Activated CD8-positive, alpha-beta T cell treated with anti-CD3 and anti-CD28 coated beads, Interleukin-2, amount 10 ng/mL, durations not matched to agents 7 days and 5 days (primary cell): ENCODE measurements around the gene CENPQ. TPM values are rescaled to one million over a fixed set of nuclear protein-coding genes. Genes with fewer than 3 reads are reported as not detected.
A peak's percentile ranks its signal among the peaks of the same experiment; 100 is the strongest.
"Not testable (repeated sequence)": the region's sequence is repeated elsewhere in the genome, so short reads cannot be mapped to it uniquely, and the experiment has no call there.

Experiments
- ATAC-seq: fragments of 150-1000 bp; cut with Tn5 transposase; one replicate; pipeline ENCODE4 v1.10.0; 2021; ENCODE audit warnings: moderate library complexity
- CTCF ChIA-PET: fragments of 350-600 bp; sonication (Branson Sonifier 250); formaldehyde crosslinking; loops from one replicate; lab custom pipeline; 2021; ENCODE audit warnings: antibody characterized with exemption; lab: Charles Lee
- POLR2A ChIA-PET: fragments of 350-600 bp; sonication (Branson Sonifier 250); formaldehyde crosslinking; loops from one replicate; lab custom pipeline; 2021; ENCODE audit warnings: antibody characterized with exemption; lab: Charles Lee
- DNase-seq: peaks from one replicate; pipeline ENCODE4 v3.0.0-alpha.2; 2020
- H3K27ac Mint-ChIP-seq: one replicate; pipeline ENCODE4 v1.8.0; 2021; ENCODE audit warnings: mild to moderate bottlenecking, mixed read lengths
- H3K27me3 Mint-ChIP-seq: one replicate; pipeline ENCODE4 v1.8.0; 2021; ENCODE audit warnings: low read depth, mixed read lengths
- H3K36me3 Mint-ChIP-seq: one replicate; pipeline ENCODE4 v1.8.0; 2021; ENCODE audit warnings: low read depth, mixed read lengths
- H3K4me1 Mint-ChIP-seq: one replicate; pipeline ENCODE4 v1.8.0; 2021; ENCODE audit warnings: low read depth, mixed read lengths
- H3K4me3 Mint-ChIP-seq: one replicate; pipeline ENCODE4 v1.8.0; 2021; ENCODE audit warnings: mild to moderate bottlenecking, mixed read lengths
- H3K9me3 Mint-ChIP-seq: one replicate; pipeline ENCODE4 v1.8.0; 2022; ENCODE audit warnings: mixed read lengths; ENCODE audit not compliant: insufficient read depth
- total RNA-seq, 2 experiments: library from RNA; stranded (reverse); gene quantifications; one replicate each; pipeline ENCODE4 v1.2.3, GENCODE V29; 2021

Gene CENPQ
- total RNA-seq, 2 experiments from 2014 or later: 18.2 to 18.9 TPM

DNA sequence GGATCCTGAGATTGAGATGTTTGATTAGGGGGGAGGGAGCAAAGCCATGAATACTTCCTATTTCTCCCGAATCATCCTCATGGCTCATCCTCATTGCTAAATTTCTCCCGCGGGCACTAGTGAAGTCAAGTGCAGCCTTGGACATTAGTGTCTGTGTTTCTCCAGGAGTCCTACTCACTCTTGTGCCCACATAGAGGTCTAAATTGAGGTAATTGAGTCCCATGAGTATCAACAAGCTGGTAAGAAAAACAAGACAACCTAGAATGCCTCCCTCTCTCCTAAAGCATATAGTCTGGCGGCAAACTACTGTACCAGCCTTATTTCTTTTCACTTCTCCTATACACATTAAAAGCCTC lies 420 bp downstream of the CENPQ start:
- peak; percentile 4 for ATAC-seq
- ChIA-PET CTCF (interaction anchor here (1.2 kb wide), 1 partner anchor 9 kb away, joined by 3 read pairs; no protein-coding TSS in a partner anchor), POLR2A (interaction anchor here (0.6 kb wide), 1 partner anchor 1664 kb away, joined by 3 read pairs; no protein-coding TSS in a partner anchor)
- Mint-ChIP-seq H3K27ac (peak overlapping the region; percentile 97), H3K4me3 (peak overlapping the region; percentile 99), H3K4me1 (peaks cover 39% of the 10 kb centered on the region), H3K27me3 (no peaks in the 10 kb centered on the region), H3K9me3 (no peaks in the 10 kb centered on the region), H3K36me3 (peaks cover 21% of the 10 kb centered on the region)
- DNase-seq: no peak

DNA sequence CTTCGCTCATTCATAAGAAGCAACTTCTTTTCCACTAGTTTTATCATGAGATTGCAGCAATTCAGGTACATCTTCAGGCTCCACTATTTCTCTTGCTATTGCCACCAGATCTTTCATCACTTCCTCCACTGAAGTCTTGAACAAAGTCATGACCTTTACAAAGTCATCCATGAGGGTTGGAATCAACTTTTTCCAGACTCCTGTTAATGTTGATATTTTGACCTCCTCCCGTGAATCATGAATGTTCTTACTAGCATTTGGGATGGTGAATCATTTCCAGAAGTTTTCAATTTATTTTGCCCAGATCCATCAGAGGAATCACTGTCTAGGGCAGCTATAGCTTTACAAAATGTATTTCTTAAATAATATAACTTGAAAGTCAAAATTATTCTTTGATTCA lies 1.5 kb downstream of the CENPQ start:
- CTCF ChIA-PET: interaction anchor here (1.2 kb wide), 1 partner anchor 12 kb away, joined by 4 read pairs; no protein-coding TSS in a partner anchor
- no peak for DNase-seq
- H3K4me3 Mint-ChIP-seq: peak overlapping the region; percentile 99
- no peaks in the 10 kb centered on the region for H3K9me3 Mint-ChIP-seq
- no peak for ATAC-seq
- peaks cover 39% of the 10 kb centered on the region for H3K4me1 Mint-ChIP-seq
- H3K36me3 Mint-ChIP-seq: peaks cover 20% of the 10 kb centered on the region
- POLR2A ChIA-PET: no interaction called here
- H3K27me3 Mint-ChIP-seq: no peaks in the 10 kb centered on the region
- H3K27ac Mint-ChIP-seq: peak overlapping the region; percentile 44

DNA sequence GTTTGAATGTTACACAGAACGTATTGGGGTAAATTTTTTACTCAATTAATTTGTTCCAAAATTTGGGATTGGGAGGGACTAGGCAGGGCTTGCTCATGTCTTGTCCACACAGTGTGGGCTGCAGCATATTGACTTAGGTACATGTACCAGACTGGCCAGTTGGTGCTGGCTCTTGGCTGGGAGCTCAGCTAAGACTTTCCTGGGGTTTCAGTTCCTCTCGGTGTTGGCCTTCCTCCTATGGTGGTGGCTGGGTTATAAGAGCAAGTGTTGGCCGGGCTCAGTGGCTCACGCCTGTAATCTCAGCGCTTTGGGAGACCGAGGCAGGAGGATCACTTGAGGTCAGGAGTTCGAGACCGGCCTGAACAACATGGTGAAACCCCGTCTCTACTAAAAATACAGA lies 4.9 kb downstream of the CENPQ start:
- Mint-ChIP-seq H3K36me3 (peaks cover 26% of the 10 kb centered on the region), H3K27me3 (no peaks in the 10 kb centered on the region), H3K27ac (no peak overlapping the region), H3K4me1 (peaks cover 28% of the 10 kb centered on the region), H3K4me3 (no peak overlapping the region), H3K9me3 (no peaks in the 10 kb centered on the region)
- CTCF ChIA-PET: no interaction called here
- ATAC-seq (no peak), DNase-seq (no peak)
- POLR2A ChIA-PET: no interaction called here

DNA sequence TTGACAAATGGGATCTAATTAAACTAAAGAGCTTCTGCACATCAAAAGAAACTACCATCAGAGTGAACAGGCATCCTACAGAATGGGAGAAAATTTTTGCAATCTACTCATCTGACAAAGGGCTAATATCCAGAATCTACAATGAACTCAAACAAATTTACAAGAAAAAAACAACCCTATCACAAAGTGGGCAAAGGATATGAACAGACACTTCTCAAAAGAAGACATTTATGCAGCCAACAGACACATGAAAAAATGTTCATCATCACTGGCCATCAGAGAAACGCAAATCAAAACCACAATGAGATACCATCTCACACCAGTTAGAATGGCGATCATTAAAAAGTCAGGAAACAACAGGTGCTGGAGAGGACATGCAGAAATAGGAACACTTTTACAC lies 13.4 kb downstream of the CENPQ start:
- ATAC-seq, H3K27ac Mint-ChIP-seq, DNase-seq, CTCF ChIA-PET, H3K27me3 Mint-ChIP-seq, H3K4me1 Mint-ChIP-seq, H3K9me3 Mint-ChIP-seq, POLR2A ChIA-PET, H3K4me3 Mint-ChIP-seq: not testable (repeated sequence)
- H3K36me3 Mint-ChIP-seq: peaks cover 50% of the 10 kb centered on the region

DNA sequence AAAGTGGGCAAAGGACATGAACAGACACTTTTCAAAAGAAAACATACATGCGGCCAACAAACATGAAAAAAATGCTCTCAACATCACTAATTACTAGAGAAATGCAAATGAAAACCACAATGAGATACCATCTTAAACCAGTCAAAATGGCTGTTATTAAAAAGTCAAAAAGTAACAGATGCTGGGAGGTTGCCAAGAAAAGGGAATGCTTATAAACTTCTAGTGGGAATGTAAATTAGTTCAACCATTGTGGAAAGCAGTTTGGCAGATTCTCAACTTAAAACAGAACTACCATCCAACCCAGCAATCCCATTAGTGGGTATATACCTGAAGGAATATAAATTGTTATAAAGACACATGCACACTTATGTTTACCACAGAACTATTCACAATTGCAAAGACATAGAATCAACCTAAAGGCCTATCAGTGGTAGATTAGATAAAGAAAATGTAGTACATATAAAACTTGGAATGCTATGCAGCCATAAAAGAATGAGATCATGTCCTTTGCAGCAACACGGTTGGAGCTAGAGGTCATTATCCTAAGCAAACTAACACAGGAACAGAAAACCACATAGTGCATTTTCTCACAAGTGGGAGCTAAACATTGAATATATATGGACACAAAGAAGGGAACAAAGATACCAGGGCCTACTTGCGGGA lies 16.3 kb downstream of the CENPQ start:
- Mint-ChIP-seq H3K9me3 (no peaks in the 10 kb centered on the region), H3K36me3 (peaks cover 40% of the 10 kb centered on the region), H3K4me1 (no peaks in the 10 kb centered on the region), H3K4me3 (no peak overlapping the region), H3K27me3 (no peaks in the 10 kb centered on the region), H3K27ac (no peak overlapping the region)
- CTCF ChIA-PET: no interaction called here
- DNase-seq (no peak), ATAC-seq (no peak)
- POLR2A ChIA-PET: no interaction called here

DNA sequence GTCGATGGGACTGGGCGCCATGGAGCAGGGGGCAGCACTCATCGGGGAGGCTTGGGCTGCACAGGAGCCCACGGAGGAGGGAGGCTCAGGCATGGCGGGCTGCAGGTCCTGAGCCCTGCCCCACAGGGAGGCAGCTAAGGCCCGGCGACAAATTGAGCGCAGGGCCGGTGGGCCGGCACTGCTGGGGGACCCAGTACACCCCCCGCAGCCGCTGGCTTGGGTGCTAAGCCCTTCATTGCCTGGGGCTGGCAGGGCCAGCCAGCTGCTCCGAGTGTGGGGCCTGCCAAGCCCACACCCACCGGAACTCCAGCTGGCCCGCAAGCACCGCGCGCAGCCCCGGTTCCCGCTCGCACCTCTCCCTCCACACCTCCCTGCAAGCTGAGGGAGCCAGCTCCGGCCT lies 18.7 kb downstream of the CENPQ start:
- H3K27ac Mint-ChIP-seq, ATAC-seq, POLR2A ChIA-PET, DNase-seq, H3K9me3 Mint-ChIP-seq, CTCF ChIA-PET, H3K4me3 Mint-ChIP-seq, H3K27me3 Mint-ChIP-seq, H3K4me1 Mint-ChIP-seq: not testable (repeated sequence)
- H3K36me3 Mint-ChIP-seq: peaks cover 36% of the 10 kb centered on the region

DNA sequence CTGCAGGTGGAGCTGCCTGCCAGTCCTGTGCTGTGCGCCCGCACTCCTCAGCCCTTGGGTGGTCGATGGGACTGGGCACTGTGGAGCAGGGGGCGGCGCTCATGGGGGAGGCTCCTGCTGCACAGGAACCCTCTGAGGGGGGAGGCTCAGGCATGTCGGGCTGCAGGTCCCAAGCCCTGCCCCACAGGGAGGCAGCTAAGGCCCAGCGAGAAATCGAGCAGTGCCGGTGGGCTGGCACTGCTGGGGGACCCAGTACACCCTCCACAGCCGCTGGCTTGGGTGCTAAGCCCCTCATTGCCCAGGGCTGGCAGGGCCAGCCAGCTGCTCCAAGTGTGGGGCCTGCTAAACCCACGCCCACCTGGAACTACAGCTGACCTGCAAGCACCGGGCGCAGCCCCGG lies 20.2 kb downstream of the CENPQ start:
- POLR2A ChIA-PET, H3K27me3 Mint-ChIP-seq, H3K4me1 Mint-ChIP-seq, ATAC-seq, DNase-seq, H3K27ac Mint-ChIP-seq, H3K9me3 Mint-ChIP-seq, H3K4me3 Mint-ChIP-seq: not testable (repeated sequence)
- peaks cover 35% of the 10 kb centered on the region for H3K36me3 Mint-ChIP-seq
- CTCF ChIA-PET: interaction anchor here (0.8 kb wide), 1 partner anchor 49 kb away, joined by 3 read pairs; no protein-coding TSS in a partner anchor

DNA sequence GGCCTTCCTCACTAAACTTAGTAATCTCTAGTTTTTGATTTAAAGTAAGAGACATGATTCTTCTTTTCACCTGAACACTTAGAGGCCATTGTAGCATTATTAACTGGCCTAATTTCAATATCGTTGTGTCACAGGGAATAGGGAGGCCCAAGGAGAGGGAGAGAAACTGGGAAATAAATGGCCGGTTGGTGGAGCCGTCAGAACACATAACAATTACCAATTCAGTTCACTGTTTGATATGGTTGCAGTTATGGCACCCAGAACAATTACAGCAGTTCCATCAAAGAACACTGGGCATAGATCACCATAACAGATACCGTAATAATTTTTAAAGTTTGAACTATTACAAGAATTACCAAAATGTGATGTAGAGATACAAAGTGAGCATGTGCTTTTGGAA lies 27.5 kb downstream of the CENPQ start:
- H3K27ac Mint-ChIP-seq: no peak overlapping the region
- CTCF ChIA-PET: no interaction called here
- ATAC-seq (no peak), DNase-seq (no peak)
- H3K9me3 Mint-ChIP-seq: no peaks in the 10 kb centered on the region
- H3K4me1 Mint-ChIP-seq: no peaks in the 10 kb centered on the region
- no peaks in the 10 kb centered on the region for H3K27me3 Mint-ChIP-seq
- POLR2A ChIA-PET: no interaction called here
- H3K36me3 Mint-ChIP-seq: peaks cover 24% of the 10 kb centered on the region
- H3K4me3 Mint-ChIP-seq: no peak overlapping the region

DNA sequence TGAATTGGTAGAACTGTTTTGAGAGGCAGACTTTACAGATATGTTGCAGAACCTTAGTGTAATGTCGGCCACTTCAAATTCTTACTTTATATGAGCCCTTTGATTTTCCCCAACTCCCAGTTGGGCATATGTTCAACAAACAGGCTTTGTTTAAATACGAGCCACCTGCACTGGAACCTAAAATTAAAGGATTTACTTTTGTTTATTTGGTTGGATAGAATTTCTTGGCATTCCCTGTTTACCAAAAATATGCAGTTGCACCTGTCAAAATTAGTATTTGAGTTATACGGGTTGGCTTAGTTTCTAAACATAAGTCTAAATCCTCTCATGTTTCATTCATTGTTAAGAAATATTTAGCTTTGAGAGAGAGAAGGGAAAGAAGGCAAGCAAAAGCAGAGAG lies 34.1 kb downstream of the CENPQ start:
- H3K27me3 Mint-ChIP-seq: no peaks in the 10 kb centered on the region
- ChIA-PET POLR2A (no interaction called here), CTCF (interaction anchor here (1.0 kb wide), 1 partner anchor 34 kb away, joined by 3 read pairs; no protein-coding TSS in a partner anchor)

DNA sequence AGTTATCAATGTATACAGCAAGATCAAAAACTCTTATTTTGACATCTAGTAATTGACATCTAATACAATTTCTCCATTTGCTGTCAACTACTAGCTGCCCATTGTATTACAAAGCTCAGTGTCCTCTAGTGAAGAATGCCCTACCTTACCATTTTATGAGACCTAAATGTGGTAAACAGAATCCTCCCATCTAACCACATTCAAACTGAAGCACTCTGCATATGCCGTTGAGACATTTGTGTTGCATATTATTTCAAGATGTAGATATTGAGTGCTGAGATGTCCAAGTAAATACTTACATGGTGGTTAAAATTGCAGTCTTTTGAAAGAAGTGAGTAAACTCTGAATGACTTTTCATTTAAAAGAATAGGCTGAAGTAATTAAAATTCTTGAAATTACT lies 36.0 kb downstream of the CENPQ start:
- Mint-ChIP-seq H3K27me3 (no peaks in the 10 kb centered on the region), H3K27ac (no peak overlapping the region), H3K4me3 (no peak overlapping the region), H3K9me3 (no peaks in the 10 kb centered on the region), H3K36me3 (peaks cover 1% of the 10 kb centered on the region), H3K4me1 (no peaks in the 10 kb centered on the region)
- DNase-seq (no peak), ATAC-seq (no peak)
- ChIA-PET CTCF (no interaction called here), POLR2A (no interaction called here)

More for the DNA sequence above, 34.1 kb downstream of the CENPQ start:
- no peak overlapping the region for H3K27ac Mint-ChIP-seq
- ATAC-seq: no peak
- no peaks in the 10 kb centered on the region for H3K4me1 Mint-ChIP-seq
- no peak overlapping the region for H3K4me3 Mint-ChIP-seq
- H3K36me3 Mint-ChIP-seq: peaks cover 6% of the 10 kb centered on the region
- no peak for DNase-seq
- no peaks in the 10 kb centered on the region for H3K9me3 Mint-ChIP-seq

DNA sequence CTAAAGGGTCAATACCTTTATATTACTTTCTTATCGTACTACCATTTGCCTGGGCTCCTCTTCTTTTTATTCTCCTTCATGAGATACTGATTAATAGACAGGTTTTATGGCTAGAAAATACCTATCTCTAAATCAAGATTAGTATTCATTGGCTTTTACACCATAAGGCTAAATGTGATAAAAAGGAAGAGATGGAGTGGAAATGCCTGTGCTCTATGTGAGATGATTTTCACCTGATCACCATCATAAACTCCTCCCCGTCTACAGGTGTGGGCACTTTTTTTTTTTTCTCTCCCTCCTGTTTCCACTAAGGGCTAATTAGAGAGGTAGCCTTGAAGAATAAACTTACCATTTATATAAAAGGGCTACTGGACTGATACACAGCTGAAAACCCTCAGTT lies 36.5 kb downstream of the CENPQ start, which contains the start of gene GLYATL3:
Gene GLYATL3, plus strand, starts transcription at position 301 of the 400 bp plus-strand sequence. CDS start 12,068 bp downstream, outside the sequence.
- Mint-ChIP-seq H3K4me1 (no peaks in the 10 kb centered on the region), H3K27ac (no peak within 1 kb of the TSS), H3K9me3 (no peaks in the 10 kb centered on the region), H3K4me3 (no peak within 1 kb of the TSS), H3K36me3 (peaks cover 1% of the 10 kb centered on the region), H3K27me3 (no peaks in the 10 kb centered on the region)
- no peak for ATAC-seq
- ChIA-PET POLR2A (no interaction called here), CTCF (no interaction called here)
- no peak for DNase-seq

DNA sequence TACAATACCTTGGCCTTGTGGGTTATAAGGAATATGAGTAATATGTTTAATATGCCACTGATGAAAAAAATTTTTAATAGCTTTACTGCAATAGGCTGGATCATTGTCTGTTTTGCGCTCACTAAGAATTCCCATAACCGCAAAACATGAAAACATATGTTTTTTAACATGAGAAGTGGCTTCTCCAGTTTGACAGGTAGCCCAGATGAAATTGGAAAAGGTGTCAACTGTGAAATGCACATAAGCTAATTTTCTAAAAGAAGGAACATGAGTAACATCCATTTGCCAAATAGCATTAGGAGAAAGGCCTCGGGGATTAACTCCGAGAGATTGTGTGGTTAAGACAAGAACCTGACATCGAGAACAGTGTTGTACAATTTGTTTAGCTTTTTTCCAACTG lies 41.5 kb downstream of the CENPQ start:
- Mint-ChIP-seq H3K4me1 (no peaks in the 10 kb centered on the region), H3K36me3 (no peaks in the 10 kb centered on the region), H3K4me3 (no peak overlapping the region), H3K27me3 (peaks cover 3% of the 10 kb centered on the region), H3K9me3 (no peaks in the 10 kb centered on the region), H3K27ac (no peak overlapping the region)
- no peak for DNase-seq
- CTCF ChIA-PET: no interaction called here
- POLR2A ChIA-PET: interaction anchor here (0.6 kb wide), 1 partner anchor 26 kb away, joined by 3 read pairs; no protein-coding TSS in a partner anchor
- no peak for ATAC-seq
